ENCODE results near the gene LGR6.

Gene LGR6

GRCh38 chr1:202274611-202275010 lies 81.0 kb downstream of the LGR6 start:
- DNase-seq = peak; percentile 15

- no peak for DNase-seq
Measured at GRCh38 chr1:202275061-202275770, 81.6 kb downstream of the LGR6 start.

- DNase-seq = no peak
Measured at GRCh38 chr1:202276081-202276715, 82.6 kb downstream of the LGR6 start.

- DNase-seq = no peak
Measured at GRCh38 chr1:202276920-202277319, 83.3 kb downstream of the LGR6 start.

- no peak for DNase-seq
Measured at GRCh38 chr1:202278751-202279150, 85.2 kb downstream of the LGR6 start.

- no peak for DNase-seq
Measured at GRCh38 chr1:202279806-202280205, 86.2 kb downstream of the LGR6 start.

GRCh38 chr1:202280595-202280994 lies 87.0 kb downstream of the LGR6 start:
- no peak for DNase-seq

GRCh38 chr1:202281316-202282024 lies 87.9 kb downstream of the LGR6 start:
- DNase-seq = no peak

GRCh38 chr1:202282025-202282371 lies 88.4 kb downstream of the LGR6 start:
- no peak for DNase-seq

GRCh38 chr1:202282596-202283283 lies 89.1 kb downstream of the LGR6 start:
- no peak for DNase-seq

GRCh38 chr1:202283379-202283844 lies 89.8 kb downstream of the LGR6 start:
- DNase-seq = peak; percentile 70

- DNase-seq = no peak
Measured at GRCh38 chr1:202283991-202284390, 90.4 kb downstream of the LGR6 start.

- no peak for DNase-seq
Measured at GRCh38 chr1:202285908-202286307, 92.3 kb downstream of the LGR6 start.

GRCh38 chr1:202286622-202287097 lies 93.1 kb downstream of the LGR6 start:
- DNase-seq = no peak

- no peak for DNase-seq
Measured at GRCh38 chr1:202287196-202287595, 93.6 kb downstream of the LGR6 start.

GRCh38 chr1:202288177-202288576 lies 94.6 kb downstream of the LGR6 start:
- peak; percentile 85 for DNase-seq

- peak; percentile 35 for DNase-seq
Measured at GRCh38 chr1:202289009-202289408, 95.4 kb downstream of the LGR6 start.

- DNase-seq = no peak
Measured at GRCh38 chr1:202291001-202291400, 97.4 kb downstream of the LGR6 start.

GRCh38 chr1:202291961-202292712 lies 98.5 kb downstream of the LGR6 start:
- no peak for DNase-seq

- DNase-seq = no peak
Measured at GRCh38 chr1:202292773-202293172, 99.2 kb downstream of the LGR6 start.

GRCh38 chr1:202293569-202293968 lies 100.0 kb downstream of the LGR6 start:
- DNase-seq = no peak

- DNase-seq = no peak
Measured at GRCh38 chr1:202302166-202302565, 108.6 kb downstream of the LGR6 start.

- DNase-seq = no peak
Measured at GRCh38 chr1:202304375-202304774, 110.8 kb downstream of the LGR6 start.
